Measurements from ENCODE around the gene IGSF1.
"Not testable (repeated sequence)": the region's sequence is repeated elsewhere in the genome, so short reads cannot be mapped to it uniquely, and the experiment has no call there.

IGSF1 gene

GRCh38 chrX:131257367-131257766 is 31.7 kb downstream of the IGSF1 start:
- Histone ChIP-seq H3K4me3 (ENCODE audit: low read length) (no peak overlapping the region), H3K4me2 (ENCODE audit: low read length) (no peak overlapping the region), H4K20me1 (ENCODE audit: control insufficient read depth, insufficient read depth, low read depth, low read length) (no peaks in the 10 kb centered on the region), H3K27me3 (ENCODE audit: control insufficient read depth, low read length) (no peaks in the 10 kb centered on the region), H3K79me2 (ENCODE audit: control insufficient read depth, low read length) (no peaks in the 10 kb centered on the region), H3K27ac (ENCODE audit: low read depth, low read length) (no peak overlapping the region), H3K4me1 (ENCODE audit: control insufficient read depth, low read length) (no peaks in the 10 kb centered on the region), H3K36me3 (ENCODE audit: control insufficient read depth, low read length) (no peaks in the 10 kb centered on the region), H3K9me3 (ENCODE audit: control insufficient read depth, insufficient read depth, low read length) (no peaks in the 10 kb centered on the region), H3F3A (ENCODE audit: control insufficient read depth, insufficient read depth) (no peaks in the 10 kb centered on the region), H3K9me2 (replicated peaks; ENCODE audit: control insufficient read depth, low read length) (no peaks in the 10 kb centered on the region)
- TF ChIP-seq, protein P1, sequence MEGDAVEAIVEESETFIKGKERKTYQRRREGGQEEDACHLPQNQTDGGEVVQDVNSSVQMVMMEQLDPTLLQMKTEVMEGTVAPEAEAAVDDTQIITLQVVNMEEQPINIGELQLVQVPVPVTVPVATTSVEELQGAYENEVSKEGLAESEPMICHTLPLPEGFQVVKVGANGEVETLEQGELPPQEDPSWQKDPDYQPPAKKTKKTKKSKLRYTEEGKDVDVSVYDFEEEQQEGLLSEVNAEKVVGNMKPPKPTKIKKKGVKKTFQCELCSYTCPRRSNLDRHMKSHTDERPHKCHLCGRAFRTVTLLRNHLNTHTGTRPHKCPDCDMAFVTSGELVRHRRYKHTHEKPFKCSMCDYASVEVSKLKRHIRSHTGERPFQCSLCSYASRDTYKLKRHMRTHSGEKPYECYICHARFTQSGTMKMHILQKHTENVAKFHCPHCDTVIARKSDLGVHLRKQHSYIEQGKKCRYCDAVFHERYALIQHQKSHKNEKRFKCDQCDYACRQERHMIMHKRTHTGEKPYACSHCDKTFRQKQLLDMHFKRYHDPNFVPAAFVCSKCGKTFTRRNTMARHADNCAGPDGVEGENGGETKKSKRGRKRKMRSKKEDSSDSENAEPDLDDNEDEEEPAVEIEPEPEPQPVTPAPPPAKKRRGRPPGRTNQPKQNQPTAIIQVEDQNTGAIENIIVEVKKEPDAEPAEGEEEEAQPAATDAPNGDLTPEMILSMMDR (IDR thresholded peaks at IDR 0.05; ENCODE audit: low read depth, low read length, poor library complexity, severe bottlenecking): no peak
- TF ChIP-seq EZH2phosphoT487 (IDR thresholded peaks at IDR 0.05; ENCODE audit: borderline replicate concordance, low read length): no peak

GRCh38 chrX:131250984-131251738 is 37.9 kb downstream of the IGSF1 start:
- H3K9me2 ChIP-seq (replicated peaks; ENCODE audit: control insufficient read depth, low read length); H3K4me2 ChIP-seq (ENCODE audit: low read length); H3F3A ChIP-seq (ENCODE audit: control insufficient read depth, insufficient read depth); H3K79me2 ChIP-seq (ENCODE audit: control insufficient read depth, low read length); H3K9me3 ChIP-seq (ENCODE audit: control insufficient read depth, insufficient read depth, low read length); H3K27ac ChIP-seq (ENCODE audit: low read depth, low read length); H3K36me3 ChIP-seq (ENCODE audit: control insufficient read depth, low read length); H4K20me1 ChIP-seq (ENCODE audit: control insufficient read depth, insufficient read depth, low read depth, low read length); H3K27me3 ChIP-seq (ENCODE audit: control insufficient read depth, low read length); H3K4me3 ChIP-seq (ENCODE audit: low read length); H3K4me1 ChIP-seq (ENCODE audit: control insufficient read depth, low read length): not testable (repeated sequence)

DNA sequence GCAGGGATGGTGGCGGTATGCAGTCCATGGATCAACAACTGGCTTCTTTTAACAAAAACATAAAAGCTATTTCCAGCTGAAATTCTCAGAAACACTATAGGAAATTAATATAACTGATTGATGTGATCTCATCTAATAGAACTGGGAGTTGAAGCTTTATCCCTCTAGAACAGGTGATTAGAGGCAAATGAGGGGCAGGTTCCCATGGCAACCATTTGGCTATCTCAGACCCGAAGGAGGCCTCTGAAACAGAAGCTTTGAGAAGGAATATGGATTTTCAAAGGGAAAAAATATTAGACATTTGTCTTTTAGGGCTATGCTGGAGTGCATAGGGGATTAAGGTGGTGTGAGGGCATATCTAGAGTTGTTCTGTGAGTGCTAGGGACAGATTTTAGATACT is 50.0 kb downstream of the IGSF1 start:
- Histone ChIP-seq H4K20me1 (ENCODE audit: control insufficient read depth, insufficient read depth, low read depth, low read length) (no peaks in the 10 kb centered on the region), H3K27me3 (ENCODE audit: control insufficient read depth, low read length) (no peaks in the 10 kb centered on the region), H3K4me3 (ENCODE audit: low read length) (no peak overlapping the region), H3K79me2 (ENCODE audit: control insufficient read depth, low read length) (no peaks in the 10 kb centered on the region), H3K36me3 (ENCODE audit: control insufficient read depth, low read length) (no peaks in the 10 kb centered on the region), H3K4me2 (ENCODE audit: low read length) (no peak overlapping the region), H3K4me1 (ENCODE audit: control insufficient read depth, low read length) (no peaks in the 10 kb centered on the region), H3K27ac (ENCODE audit: low read depth, low read length) (no peak overlapping the region), H3F3A (ENCODE audit: control insufficient read depth, insufficient read depth) (no peaks in the 10 kb centered on the region), H3K9me3 (ENCODE audit: control insufficient read depth, insufficient read depth, low read length) (no peaks in the 10 kb centered on the region), H3K9me2 (replicated peaks; ENCODE audit: control insufficient read depth, low read length) (no peaks in the 10 kb centered on the region)
- TF ChIP-seq, protein P1 (IDR thresholded peaks at IDR 0.05; ENCODE audit: low read depth, low read length, poor library complexity, severe bottlenecking): no peak
- no peak for TF ChIP-seq EZH2phosphoT487 (IDR thresholded peaks at IDR 0.05; ENCODE audit: borderline replicate concordance, low read length)

DNA sequence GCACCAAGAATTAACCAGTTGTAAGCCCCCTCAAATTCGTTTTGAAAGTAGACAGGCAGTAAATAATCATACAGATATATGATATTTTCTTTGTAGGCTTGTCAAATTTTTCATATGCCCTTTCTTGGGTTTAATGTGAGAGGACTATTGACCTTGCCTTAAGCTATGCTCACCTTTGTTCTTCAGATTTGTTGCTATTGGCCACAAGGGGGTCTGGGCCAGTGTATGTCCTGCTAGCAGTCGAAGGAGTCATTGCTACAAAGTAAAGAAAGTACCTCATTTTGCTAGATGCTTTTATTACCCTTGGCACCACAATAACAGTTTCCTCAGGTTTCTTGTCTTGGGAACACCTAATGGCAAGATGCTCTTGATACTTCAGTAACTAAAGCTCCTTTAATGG is 51.7 kb downstream of the IGSF1 start:
- H3K27ac ChIP-seq (ENCODE audit: low read depth, low read length): no peak overlapping the region
- no peak overlapping the region for H3K4me3 ChIP-seq (ENCODE audit: low read length)
- no peaks in the 10 kb centered on the region for H3K27me3 ChIP-seq (ENCODE audit: control insufficient read depth, low read length)
- no peaks in the 10 kb centered on the region for H3F3A ChIP-seq (ENCODE audit: control insufficient read depth, insufficient read depth)
- no peaks in the 10 kb centered on the region for H3K79me2 ChIP-seq (ENCODE audit: control insufficient read depth, low read length)
- no peaks in the 10 kb centered on the region for H3K36me3 ChIP-seq (ENCODE audit: control insufficient read depth, low read length)
- no peak overlapping the region for H3K4me2 ChIP-seq (ENCODE audit: low read length)
- no peaks in the 10 kb centered on the region for H3K4me1 ChIP-seq (ENCODE audit: control insufficient read depth, low read length)
- H3K9me2 ChIP-seq (replicated peaks; ENCODE audit: control insufficient read depth, low read length): no peaks in the 10 kb centered on the region
- no peaks in the 10 kb centered on the region for H3K9me3 ChIP-seq (ENCODE audit: control insufficient read depth, insufficient read depth, low read length)
- TF ChIP-seq EZH2phosphoT487 (IDR thresholded peaks at IDR 0.05; ENCODE audit: borderline replicate concordance, low read length): no peak
- TF ChIP-seq, protein P1 (IDR thresholded peaks at IDR 0.05; ENCODE audit: low read depth, low read length, poor library complexity, severe bottlenecking): no peak
- no peaks in the 10 kb centered on the region for H4K20me1 ChIP-seq (ENCODE audit: control insufficient read depth, insufficient read depth, low read depth, low read length)

Measured in DOHH2 (cell line).